HepG2 (cell line): Measurements from ENCODE around the gene TNXB. TPM values are rescaled to one million over a fixed set of nuclear protein-coding genes. Genes with fewer than 3 reads are reported as not detected.

Source experiments
- AKAP8 ChIP-seq: sonication (generic); formaldehyde crosslinking; IDR thresholded peaks from 2 replicates; pipeline ENCODE4 v1.5.1; 2020; ENCODE audit warnings: mild to moderate bottlenecking, missing genetic modification reagents
- CERS6 ChIP-seq: sonication (generic); formaldehyde crosslinking; IDR thresholded peaks from 2 replicates; pipeline ENCODE4 v1.5.0; 2020; ENCODE audit warnings: missing genetic modification reagents
- IKZF4 ChIP-seq: sonication (generic); formaldehyde crosslinking; IDR thresholded peaks from 2 replicates; pipeline ENCODE4 v1.5.1; 2020; ENCODE audit warnings: borderline replicate concordance, mild to moderate bottlenecking, low read depth, missing genetic modification reagents; ENCODE audit errors: not compliant biosample characterization
- ISL2 ChIP-seq: sonication (generic); formaldehyde crosslinking; IDR thresholded peaks from 2 replicates; pipeline ENCODE4 v1.5.0; 2020; ENCODE audit warnings: missing genetic modification reagents
- KLF13 ChIP-seq: sonication (generic); formaldehyde crosslinking; IDR thresholded peaks from 2 replicates; pipeline ENCODE4 v1.4.0; 2020; ENCODE audit warnings: mild to moderate bottlenecking, missing genetic modification reagents
- NFKB2 ChIP-seq: sonication (generic); formaldehyde crosslinking; IDR thresholded peaks from 2 replicates; pipeline ENCODE4 v1.4.0; 2020; ENCODE audit warnings: missing genetic modification reagents, borderline replicate concordance
- PHB2 ChIP-seq: fragments of 450-650 bp; IDR thresholded peaks from 2 replicates; pipeline ENCODE4 v1.6.1; 2018; ENCODE audit not compliant: partially characterized antibody
- PHF5A ChIP-seq: IDR thresholded peaks from one replicate; pipeline ENCODE4 v1.6.1; 2018; ENCODE audit warnings: low read depth, missing genetic modification reagents; ENCODE audit not compliant: unreplicated experiment
- PRPF4 ChIP-seq: fragments of 200-400 bp; formaldehyde crosslinking; IDR thresholded peaks from 2 replicates; pipeline ENCODE4 v1.6.1; 2016; ENCODE audit warnings: low read length, low read depth; ENCODE audit not compliant: poor library complexity, severe bottlenecking
- RBAK ChIP-seq: sonication (generic); formaldehyde crosslinking; IDR thresholded peaks from 2 replicates; pipeline ENCODE4 v1.5.1; 2020; ENCODE audit warnings: mild to moderate bottlenecking, missing genetic modification reagents
- SIX4 ChIP-seq: sonication (generic); formaldehyde crosslinking; IDR thresholded peaks from 2 replicates; pipeline ENCODE4 v1.4.0; 2020; ENCODE audit warnings: missing genetic modification reagents
- SMAD3 ChIP-seq: sonication (generic); formaldehyde crosslinking; IDR thresholded peaks from 2 replicates; pipeline ENCODE4 v1.4.0; 2020; ENCODE audit warnings: missing genetic modification reagents
- SP4 ChIP-seq: sonication (generic); formaldehyde crosslinking; IDR thresholded peaks from 2 replicates; pipeline ENCODE4 v1.8.1; 2023; ENCODE audit warnings: mild to moderate bottlenecking, missing genetic modification reagents
- TCF7 ChIP-seq: sonication (generic); IDR thresholded peaks from 2 replicates; pipeline ENCODE4 v1.6.1; 2016; ENCODE audit warnings: antibody characterized with exemption, low read depth
- YY1 ChIP-seq: IDR thresholded peaks from 2 replicates; pipeline ENCODE4 v1.6.1; 2011; ENCODE audit warnings: low read length, low read depth, moderate library complexity, mild to moderate bottlenecking; ENCODE audit not compliant: insufficient read depth, insufficient replicate concordance
- ZFAT ChIP-seq: sonication (generic); formaldehyde crosslinking; conservative IDR thresholded peaks from 2 replicates; pipeline ENCODE4 v1.8.1; 2023; ENCODE audit warnings: missing genetic modification reagents, inconsistent platforms
- ZFX ChIP-seq: sonication (generic); formaldehyde crosslinking; IDR thresholded peaks from 2 replicates; pipeline ENCODE4 v1.4.0; 2020; ENCODE audit warnings: mild to moderate bottlenecking, low read depth, missing genetic modification reagents, moderate library complexity
- ZMYM4 ChIP-seq: sonication (generic); formaldehyde crosslinking; IDR thresholded peaks from 2 replicates; pipeline ENCODE4 v1.8.1; 2023; ENCODE audit warnings: mild to moderate bottlenecking, missing genetic modification reagents
- ZNF142 ChIP-seq: sonication (generic); formaldehyde crosslinking; IDR thresholded peaks from 2 replicates; pipeline ENCODE4 v1.4.0; 2020; ENCODE audit warnings: missing genetic modification reagents
- ZNF205 ChIP-seq: IDR thresholded peaks from 2 replicates; pipeline ENCODE4 v1.6.1; 2018; ENCODE audit warnings: missing biosample characterization, missing genetic modification reagents
- ZNF460 ChIP-seq: sonication (generic); formaldehyde crosslinking; IDR thresholded peaks from 2 replicates; pipeline ENCODE4 v1.5.1; 2020; ENCODE audit warnings: missing genetic modification reagents, mild to moderate bottlenecking, borderline replicate concordance
- ZNF883 ChIP-seq: sonication (generic); formaldehyde crosslinking; IDR thresholded peaks from 2 replicates; pipeline ENCODE4 v1.5.1; 2020; ENCODE audit warnings: mild to moderate bottlenecking, missing genetic modification reagents; ENCODE audit errors: not compliant biosample characterization
- polyA plus RNA-seq, 8 experiments: library from polyadenylated mRNA; depleted of rRNA in 3 of 8; stranded (reverse) in 7 of 8; unstranded in 1 of 8; fragments of >200 nt; fragmentation: Illumina TruSeq in 4 of 8; extraction: Trizol in 4 of 8; gene quantifications; 2 replicates each; pipeline versions ENCODE4 v1.2.1 to v1.2.3, GENCODE V29; 2011 to 2016; ENCODE audit warnings: low read depth in 4 of 8, missing spikeins in 1 of 8, mixed read lengths in 1 of 8; ENCODE audit not compliant: insufficient read depth in 1 of 8
- total RNA-seq, 5 experiments: library from RNA; depleted of rRNA; stranded (reverse); fragments of >200 nt; fragmentation: Illumina TruSeq; extraction: Trizol; gene quantifications; 2 replicates each; pipeline ENCODE4 v1.2.3, GENCODE V29; 2016; ENCODE audit warnings: low read depth in 1 of 5
- TF ChIP-seq, protein P1 (sequence below): sonication (generic); formaldehyde crosslinking; IDR thresholded peaks from 2 replicates; pipeline ENCODE4 v1.5.0; 2020; ENCODE audit warnings: missing genetic modification reagents

The TNXB gene
- total and polyA plus RNA-seq, 2 of the 13 experiments (the other 11 are each of a cell fraction or from before 2014, with no cell fraction given): 1.6 to 2.7 TPM

DNA sequence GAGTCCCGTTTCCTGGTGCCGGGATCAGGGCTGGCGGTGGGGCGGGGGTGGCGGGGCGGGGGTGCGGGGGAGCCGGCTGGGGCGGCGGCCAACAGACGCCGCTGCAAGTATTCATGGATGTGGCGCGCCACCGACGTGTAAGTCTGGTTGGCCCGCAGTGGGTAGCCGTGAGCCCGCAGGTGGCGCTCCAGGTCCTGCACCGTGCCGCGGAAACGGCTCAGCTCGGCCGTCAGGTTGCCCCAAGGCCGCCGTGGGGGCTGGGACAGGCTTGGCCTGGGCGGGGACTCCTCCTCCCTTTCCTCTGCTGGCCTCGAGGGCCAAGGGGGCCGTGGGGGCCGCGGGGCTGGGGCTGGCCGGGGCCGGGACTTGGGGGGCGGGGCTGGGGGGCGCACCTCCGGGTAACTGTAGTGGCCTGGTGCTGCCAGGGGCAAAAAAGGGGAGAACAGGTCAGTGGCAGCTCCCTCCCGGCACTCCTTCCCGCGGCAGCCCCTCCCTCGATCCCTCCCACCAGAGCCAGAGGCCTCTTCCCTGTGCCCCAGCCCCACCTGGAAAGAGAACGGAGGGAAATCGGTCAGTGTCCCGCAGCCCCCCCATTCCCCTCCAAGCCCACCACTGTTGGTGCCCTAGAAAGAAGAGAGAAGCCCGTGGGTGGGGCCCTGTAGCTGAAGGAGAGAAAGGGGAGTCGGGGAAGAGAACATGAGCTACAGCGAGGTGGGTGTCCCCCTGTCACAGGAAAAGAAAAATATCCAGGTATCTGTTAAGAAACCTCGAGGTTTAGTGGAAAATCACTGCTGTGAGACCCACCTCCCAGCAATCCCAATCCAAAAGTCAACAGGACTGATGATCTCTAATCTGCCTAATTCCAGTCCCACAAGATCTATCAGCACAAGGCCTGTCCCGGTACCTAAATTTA, 21.3 kb downstream of the TNXB start (continued):
- no peak for TF ChIP-seq IKZF4 (CRISPR knock-in tag)
- TF ChIP-seq SP4: no peak
- 0 out of 2 replicates have a peak, but pooled peaks have one; percentile 42 for TF ChIP-seq SMAD3 (CRISPR knock-in tag)
- TF ChIP-seq YY1: peak; percentile 60
- TF ChIP-seq ZMYM4 (CRISPR knock-in tag): peak; percentile 73
- no peak for TF ChIP-seq SIX4 (CRISPR knock-in tag)
- TF ChIP-seq ZNF142: no peak
- TF ChIP-seq ZNF460 (CRISPR knock-in tag): no peak
- TF ChIP-seq TCF7: no peak
- TF ChIP-seq ZFAT (CRISPR knock-in tag): no peak
- TF ChIP-seq ZNF205 (CRISPR knock-in tag): peak; percentile 56; the same call in 1 of the 2 replicates
- no peak for TF ChIP-seq PRPF4
- no peak for TF ChIP-seq ZNF883 (CRISPR knock-in tag)
- TF ChIP-seq PHF5A (CRISPR knock-in tag): no peak
- TF ChIP-seq NFKB2 (CRISPR knock-in tag): no peak; the same call in 1 of the 2 replicates
- no peak for TF ChIP-seq RBAK
- TF ChIP-seq KLF13: no peak
- no peak for TF ChIP-seq PHB2
- TF ChIP-seq ZFX (CRISPR knock-in tag): peak; percentile 81
- 0 out of 2 replicates have a peak, but pooled peaks have one; percentile 44 for TF ChIP-seq ISL2 (CRISPR knock-in tag)
- TF ChIP-seq CERS6: no peak
- TF ChIP-seq, protein P1, sequence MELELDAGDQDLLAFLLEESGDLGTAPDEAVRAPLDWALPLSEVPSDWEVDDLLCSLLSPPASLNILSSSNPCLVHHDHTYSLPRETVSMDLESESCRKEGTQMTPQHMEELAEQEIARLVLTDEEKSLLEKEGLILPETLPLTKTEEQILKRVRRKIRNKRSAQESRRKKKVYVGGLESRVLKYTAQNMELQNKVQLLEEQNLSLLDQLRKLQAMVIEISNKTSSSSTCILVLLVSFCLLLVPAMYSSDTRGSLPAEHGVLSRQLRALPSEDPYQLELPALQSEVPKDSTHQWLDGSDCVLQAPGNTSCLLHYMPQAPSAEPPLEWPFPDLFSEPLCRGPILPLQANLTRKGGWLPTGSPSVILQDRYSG (CRISPR knock-in tag): no peak
- no peak for TF ChIP-seq AKAP8
